ENCODE data around the gene KRT7.

KRT7 gene

DNA sequence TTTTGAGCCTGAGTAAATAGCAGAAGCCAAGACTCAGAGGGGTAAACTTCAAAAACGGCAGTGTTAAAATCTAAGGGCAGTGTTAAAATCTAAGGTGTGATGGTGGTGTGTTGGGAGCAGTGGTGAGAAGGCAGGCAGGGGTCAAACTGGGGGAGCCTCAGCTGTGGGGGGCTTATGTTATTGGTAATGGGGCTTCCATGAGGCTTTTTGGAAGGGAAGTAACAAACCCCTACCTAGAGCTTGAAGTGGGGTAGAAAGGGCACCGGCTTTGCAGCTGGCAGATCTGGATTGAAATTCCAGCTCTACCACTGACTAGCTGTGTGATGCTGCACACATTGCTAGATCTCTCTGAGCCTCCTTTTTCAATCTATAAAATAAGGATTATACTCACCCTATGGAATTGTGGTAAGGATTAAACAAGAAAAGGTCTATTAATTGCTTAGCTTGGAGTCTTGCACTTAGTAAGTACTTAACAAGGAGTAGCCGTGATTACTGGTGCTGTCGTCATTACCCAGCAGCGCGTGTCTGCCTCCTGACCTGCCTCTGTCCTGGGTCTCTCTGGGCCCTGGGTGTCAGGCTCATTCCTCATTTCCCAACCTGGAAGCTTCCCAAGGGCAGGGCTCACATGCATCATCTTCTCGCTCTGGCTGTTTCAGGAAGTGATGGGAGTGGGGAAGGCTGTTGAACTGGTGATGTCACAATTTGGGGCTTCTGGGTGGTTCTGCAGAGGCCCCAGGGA is 22.7 kb upstream of the KRT7 start:
- TF ChIP-seq, protein P1, sequence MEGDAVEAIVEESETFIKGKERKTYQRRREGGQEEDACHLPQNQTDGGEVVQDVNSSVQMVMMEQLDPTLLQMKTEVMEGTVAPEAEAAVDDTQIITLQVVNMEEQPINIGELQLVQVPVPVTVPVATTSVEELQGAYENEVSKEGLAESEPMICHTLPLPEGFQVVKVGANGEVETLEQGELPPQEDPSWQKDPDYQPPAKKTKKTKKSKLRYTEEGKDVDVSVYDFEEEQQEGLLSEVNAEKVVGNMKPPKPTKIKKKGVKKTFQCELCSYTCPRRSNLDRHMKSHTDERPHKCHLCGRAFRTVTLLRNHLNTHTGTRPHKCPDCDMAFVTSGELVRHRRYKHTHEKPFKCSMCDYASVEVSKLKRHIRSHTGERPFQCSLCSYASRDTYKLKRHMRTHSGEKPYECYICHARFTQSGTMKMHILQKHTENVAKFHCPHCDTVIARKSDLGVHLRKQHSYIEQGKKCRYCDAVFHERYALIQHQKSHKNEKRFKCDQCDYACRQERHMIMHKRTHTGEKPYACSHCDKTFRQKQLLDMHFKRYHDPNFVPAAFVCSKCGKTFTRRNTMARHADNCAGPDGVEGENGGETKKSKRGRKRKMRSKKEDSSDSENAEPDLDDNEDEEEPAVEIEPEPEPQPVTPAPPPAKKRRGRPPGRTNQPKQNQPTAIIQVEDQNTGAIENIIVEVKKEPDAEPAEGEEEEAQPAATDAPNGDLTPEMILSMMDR (conservative IDR thresholded peaks at IDR 0.05) = no peak
- no peak overlapping the region for H3K27ac ChIP-seq

DNA sequence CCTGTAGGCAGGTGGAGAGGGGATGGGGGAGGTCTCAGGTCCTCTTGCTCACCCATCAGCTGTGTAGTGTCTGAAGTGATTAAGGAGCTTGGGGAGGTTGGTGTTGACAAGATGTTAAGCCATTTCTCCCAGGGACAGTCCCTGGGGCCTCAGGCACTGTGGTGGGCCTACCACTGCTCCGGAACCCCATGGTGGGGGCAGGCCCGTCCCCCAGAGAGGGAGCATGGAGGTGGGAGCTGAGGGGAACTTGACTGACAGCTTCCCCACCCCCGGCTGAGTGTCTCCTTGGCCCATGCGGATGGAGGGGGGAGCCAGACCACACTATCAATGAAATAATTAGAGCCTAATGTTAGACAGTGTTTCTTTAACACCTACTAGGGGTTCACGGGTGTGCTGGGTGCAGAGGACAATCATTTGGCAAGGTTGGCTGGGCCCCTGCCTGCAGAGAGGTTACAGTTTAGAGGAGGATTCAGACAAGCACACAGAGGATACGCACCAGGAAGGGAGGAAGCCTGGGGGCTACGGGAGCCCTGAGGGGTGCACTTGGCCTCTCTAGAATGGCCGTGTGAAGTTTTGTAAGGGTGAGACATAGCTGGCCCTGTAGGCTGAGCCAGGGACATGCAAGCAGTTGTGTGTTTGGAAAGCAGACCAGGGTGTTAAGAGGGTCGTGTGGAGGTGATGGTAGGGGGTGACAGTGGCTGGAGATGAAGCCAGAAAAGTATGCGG is 22.0 kb upstream of the KRT7 start:
- TF ChIP-seq, protein P1 (conservative IDR thresholded peaks at IDR 0.05) = no peak
- no peak overlapping the region for H3K27ac ChIP-seq

DNA sequence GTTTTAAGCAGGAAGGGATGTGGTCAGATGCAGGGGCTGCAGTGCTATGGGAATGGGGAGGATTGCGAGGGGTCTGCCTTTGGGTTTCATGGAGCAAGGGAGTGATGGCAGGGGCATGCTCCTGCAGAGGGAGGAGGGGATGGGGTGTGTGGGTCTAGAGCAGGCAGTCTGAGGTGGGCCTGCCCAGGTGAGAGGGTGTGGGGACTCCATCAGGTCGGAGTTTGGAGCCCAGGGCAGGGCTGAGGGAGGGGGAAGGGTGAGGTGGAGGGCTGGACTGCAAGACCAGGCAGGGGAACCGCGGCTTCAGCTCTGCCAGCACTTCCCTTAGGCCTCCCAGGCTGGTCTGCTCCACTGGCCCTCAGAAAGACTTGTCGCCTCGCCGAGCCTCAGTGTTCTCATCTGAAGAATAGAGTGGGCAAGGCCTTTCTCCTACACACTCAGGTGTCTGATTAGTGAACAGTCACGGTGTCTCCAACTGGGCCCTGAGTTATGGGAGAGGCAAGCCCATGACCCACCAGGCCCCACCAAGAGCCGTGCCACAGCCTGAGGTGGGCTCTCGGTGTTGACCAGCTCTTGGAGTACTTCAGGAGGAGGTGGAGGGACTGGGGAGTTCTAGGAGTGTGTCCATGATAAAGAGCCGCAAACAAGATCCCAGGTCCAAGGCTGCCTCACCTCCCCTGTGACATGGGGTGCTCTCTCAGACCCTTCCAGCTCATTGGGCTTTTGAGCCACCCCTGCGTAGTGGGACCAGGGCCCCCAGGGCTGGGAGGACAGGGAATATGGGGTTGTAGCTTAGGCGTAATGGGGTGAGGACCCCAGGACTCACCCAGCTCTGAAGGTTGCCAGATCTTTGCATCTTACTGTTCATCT is 21.1 kb upstream of the KRT7 start:
- TF ChIP-seq, protein P1 (conservative IDR thresholded peaks at IDR 0.05) = no peak
- H3K27ac ChIP-seq = no peak overlapping the region

DNA sequence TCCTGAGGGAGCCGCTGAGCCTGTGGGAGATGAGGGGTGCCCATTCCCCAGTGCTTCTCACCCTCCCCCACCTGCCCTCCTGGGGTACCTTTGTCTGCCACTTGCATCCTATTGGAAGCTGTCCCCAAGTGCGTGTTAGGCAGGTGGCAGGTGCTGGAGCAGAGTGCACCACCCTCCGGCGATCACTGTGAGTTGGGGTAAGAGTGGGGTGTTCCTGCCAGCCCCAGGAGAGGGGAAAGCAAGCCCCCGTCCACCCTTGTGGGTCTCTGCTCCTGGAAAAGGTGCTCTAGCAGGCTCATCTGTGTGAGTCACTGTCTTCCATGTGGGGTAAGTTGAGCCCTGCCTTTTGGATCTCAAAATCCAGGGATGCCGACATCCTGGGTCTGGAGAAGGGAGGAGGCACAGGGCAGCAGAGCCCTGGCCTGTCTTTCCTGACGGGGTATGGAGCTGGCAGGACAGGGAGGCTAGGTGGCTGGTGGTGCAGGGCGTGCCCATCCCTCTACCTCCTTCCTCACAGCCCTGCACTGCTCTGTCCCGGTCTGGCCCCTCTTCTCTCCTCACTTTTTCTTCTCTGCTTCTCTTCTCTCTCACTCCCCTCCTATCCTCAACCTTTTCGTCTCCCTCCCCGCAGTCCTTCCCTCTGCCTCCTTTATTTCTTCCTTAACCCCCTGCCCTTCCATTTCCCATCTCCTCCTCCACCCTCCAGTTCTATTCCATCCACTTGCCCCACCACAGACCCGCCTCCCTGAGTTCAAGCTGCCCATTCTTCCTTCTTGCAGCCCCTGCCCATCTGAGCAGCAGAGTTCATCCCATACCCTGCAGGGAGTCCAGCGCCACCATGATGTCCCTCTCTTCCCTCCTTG is 20.1 kb upstream of the KRT7 start:
- peak overlapping the region; percentile 98; the same call in 1 of the 2 replicates for H3K27ac ChIP-seq
- TF ChIP-seq, protein P1 (conservative IDR thresholded peaks at IDR 0.05) = no peak

DNA sequence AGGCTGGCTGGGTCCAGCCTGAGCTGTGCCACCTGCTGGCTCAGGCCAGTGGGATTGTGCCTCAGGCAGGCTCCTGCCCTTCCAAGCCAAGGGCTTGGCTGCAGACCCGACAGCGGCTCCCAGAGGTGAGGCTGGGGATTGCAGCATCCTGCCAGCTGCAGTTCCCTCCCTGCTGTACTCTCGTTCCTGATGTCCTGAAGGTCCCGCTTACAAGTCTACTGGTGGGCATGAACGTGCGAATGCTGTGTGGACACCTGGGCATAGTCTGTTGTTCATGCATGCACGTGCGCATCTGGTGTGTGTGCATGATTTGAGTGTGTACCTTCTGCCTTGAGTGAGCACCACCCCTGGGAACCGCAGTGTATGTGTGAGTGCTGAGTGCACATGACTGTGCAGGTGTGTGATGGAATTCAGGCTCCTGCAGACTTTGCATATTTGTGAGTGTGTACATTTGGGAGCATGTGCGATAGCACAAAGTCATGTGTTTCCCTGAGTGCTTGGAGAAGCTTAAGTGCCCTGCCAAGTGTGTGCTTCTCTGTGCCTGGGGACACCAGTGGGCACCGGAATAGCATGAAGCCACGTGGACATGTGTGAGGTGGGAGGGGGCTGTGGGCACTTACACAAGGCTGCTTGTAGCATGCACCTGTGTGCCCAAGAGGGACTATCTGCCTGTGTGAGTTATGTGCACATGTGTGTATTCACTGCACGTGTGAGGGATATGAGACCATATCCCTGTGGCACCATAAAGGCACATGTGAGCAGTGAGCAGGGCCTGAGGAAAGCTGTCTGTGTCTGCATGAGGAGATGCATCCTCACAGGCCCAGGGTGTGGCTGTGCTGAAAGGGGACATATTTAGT is 19.3 kb upstream of the KRT7 start:
- TF ChIP-seq, protein P1 (conservative IDR thresholded peaks at IDR 0.05) = peak; percentile 97
- H3K27ac ChIP-seq = peak overlapping the region; percentile 98; the same call in 1 of the 2 replicates

DNA sequence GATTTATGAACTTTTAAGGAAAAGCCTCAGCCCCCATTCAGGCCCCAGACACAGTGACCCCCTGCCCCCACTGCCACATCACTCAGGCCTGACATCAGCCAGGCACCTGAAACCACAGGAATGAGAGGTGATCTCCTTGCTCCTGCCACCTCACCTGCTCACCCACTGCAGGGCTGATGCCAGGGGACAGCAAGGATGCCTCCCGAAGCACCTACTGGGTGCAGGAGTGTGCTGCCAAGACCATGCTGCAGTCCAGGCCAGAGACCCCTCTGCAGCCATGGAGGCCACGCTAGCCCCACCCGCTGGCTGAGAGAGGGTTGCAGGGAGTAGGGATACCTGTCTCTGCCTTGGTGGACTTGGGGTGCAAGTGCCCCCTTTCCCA is 18.6 kb upstream of the KRT7 start:
- TF ChIP-seq, protein P1 (conservative IDR thresholded peaks at IDR 0.05) = no peak
- H3K27ac ChIP-seq = peak overlapping the region; percentile 98; the same call in 1 of the 2 replicates

Data from VCaP (cell line).